Measurements from ENCODE around the gene GCG.

- TF ChIP-seq, protein P1, sequence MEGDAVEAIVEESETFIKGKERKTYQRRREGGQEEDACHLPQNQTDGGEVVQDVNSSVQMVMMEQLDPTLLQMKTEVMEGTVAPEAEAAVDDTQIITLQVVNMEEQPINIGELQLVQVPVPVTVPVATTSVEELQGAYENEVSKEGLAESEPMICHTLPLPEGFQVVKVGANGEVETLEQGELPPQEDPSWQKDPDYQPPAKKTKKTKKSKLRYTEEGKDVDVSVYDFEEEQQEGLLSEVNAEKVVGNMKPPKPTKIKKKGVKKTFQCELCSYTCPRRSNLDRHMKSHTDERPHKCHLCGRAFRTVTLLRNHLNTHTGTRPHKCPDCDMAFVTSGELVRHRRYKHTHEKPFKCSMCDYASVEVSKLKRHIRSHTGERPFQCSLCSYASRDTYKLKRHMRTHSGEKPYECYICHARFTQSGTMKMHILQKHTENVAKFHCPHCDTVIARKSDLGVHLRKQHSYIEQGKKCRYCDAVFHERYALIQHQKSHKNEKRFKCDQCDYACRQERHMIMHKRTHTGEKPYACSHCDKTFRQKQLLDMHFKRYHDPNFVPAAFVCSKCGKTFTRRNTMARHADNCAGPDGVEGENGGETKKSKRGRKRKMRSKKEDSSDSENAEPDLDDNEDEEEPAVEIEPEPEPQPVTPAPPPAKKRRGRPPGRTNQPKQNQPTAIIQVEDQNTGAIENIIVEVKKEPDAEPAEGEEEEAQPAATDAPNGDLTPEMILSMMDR (IDR thresholded peaks at IDR 0.05; ENCODE audit: borderline replicate concordance, extremely low read depth, low read length, poor library complexity, severe bottlenecking) = no peak
- TF ChIP-seq EZH2 (IDR thresholded peaks at IDR 0.05; ENCODE audit: borderline replicate concordance, low read depth, low read length, severe bottlenecking) = no peak
Observed at GRCh38 chr2:162106146-162106551, 45.9 kb downstream of the GCG start.
